Transverse colon (tissue), 3 donors: ENCODE data around the gene S100A7.

Experiments used
- CTCF ChIP-seq, 5 experiments: fragments of 200-600 bp in 3 of 5; fragments of 450-650 bp in 2 of 5; sonication (generic) in 3 of 5; IDR thresholded peaks; 1 replicate in 2 of 5; 2 replicates in 3 of 5; pipeline ENCODE4 v1.5.1; 2016 to 2017; ENCODE audit warnings: antibody characterized with exemption in 5 of 5, inconsistent platforms in 3 of 5, mild to moderate bottlenecking in 2 of 5, moderate library complexity in 1 of 5
- POLR2A ChIP-seq: fragments of 450-650 bp; IDR thresholded peaks from one replicate; pipeline ENCODE4 v1.6.1; 2016; ENCODE audit warnings: antibody characterized with exemption, mild to moderate bottlenecking, moderate library complexity

DNA sequence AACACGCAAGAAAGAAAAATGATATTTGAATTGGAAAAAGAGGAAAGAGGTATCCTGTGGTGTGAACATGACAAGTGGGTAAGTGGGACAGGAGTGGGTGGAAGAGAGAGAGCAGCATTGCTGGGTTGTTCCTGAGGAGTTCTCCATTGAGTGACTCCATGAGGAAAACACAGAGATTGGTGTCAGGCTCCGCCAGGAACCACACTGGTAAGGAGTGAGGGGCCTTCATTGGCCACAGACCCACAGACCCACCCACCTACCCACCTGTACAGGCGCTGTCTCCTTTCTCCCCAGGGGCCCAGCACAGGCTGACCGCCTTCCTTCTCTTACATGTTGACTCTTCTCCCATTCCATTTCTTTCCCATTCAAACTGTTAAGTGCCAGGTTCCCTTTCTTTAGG lies 23.2 kb downstream of the S100A7 start:
- no peak for TF ChIP-seq CTCF (IDR thresholded peaks at IDR 0.05)
- no peak for TF ChIP-seq POLR2A
